GM19467 (cell line): ENCODE data around the gene CBLN3.

Source experiments
- ATAC-seq: cut with Tn5 transposase; IDR thresholded peaks from one replicate; pipeline ENCODE4 v1.9.1; 2021; ENCODE audit warnings: mild to moderate bottlenecking, moderate library complexity; ENCODE audit not compliant: unreplicated experiment

The CBLN3 gene

GRCh38 chr14:24439830-24440605, 10.6 kb upstream of the CBLN3 start:
- no peak for ATAC-seq

- ATAC-seq, result no peak
Observed at GRCh38 chr14:24439257-24439656, 9.8 kb upstream of the CBLN3 start.

- no peak for ATAC-seq
Observed at GRCh38 chr14:24438223-24439097, 9.0 kb upstream of the CBLN3 start.

- no peak for ATAC-seq
Observed at GRCh38 chr14:24437736-24438067, 8.2 kb upstream of the CBLN3 start.

GRCh38 chr14:24437020-24437735, 7.7 kb upstream of the CBLN3 start:
- ATAC-seq, result no peak

GRCh38 chr14:24436355-24437019, 7.0 kb upstream of the CBLN3 start:
- no peak for ATAC-seq

- no peak for ATAC-seq
Observed at GRCh38 chr14:24435998-24436354, 6.5 kb upstream of the CBLN3 start.

- ATAC-seq, result no peak
Observed at GRCh38 chr14:24435192-24435810, 5.8 kb upstream of the CBLN3 start.

- ATAC-seq, result no peak
Observed at GRCh38 chr14:24434676-24435075, 5.2 kb upstream of the CBLN3 start.

- ATAC-seq, result no peak
Observed at GRCh38 chr14:24434036-24434435, 4.6 kb upstream of the CBLN3 start.

GRCh38 chr14:24432259-24433131, 3.0 kb upstream of the CBLN3 start:
- no peak for ATAC-seq

- ATAC-seq, result peak; percentile 57
Observed at GRCh38 chr14:24431569-24432258, 2.2 kb upstream of the CBLN3 start.

- no peak for ATAC-seq
Observed at GRCh38 chr14:24430682-24431568, 1.5 kb upstream of the CBLN3 start.

GRCh38 chr14:24430143-24430681, 744 bp upstream of the CBLN3 start:
- ATAC-seq, result peak; percentile 49

GRCh38 chr14:24428628-24429394, 657 bp downstream of the CBLN3 start:
- no peak for ATAC-seq

- ATAC-seq, result no peak
Observed at GRCh38 chr14:24427537-24428508, 1.6 kb downstream of the CBLN3 start.
